Measurements from ENCODE around the gene NOC2L.

Gene NOC2L

GRCh38 chr1:921011-921837 is 37.8 kb downstream of the NOC2L start:
- peak; percentile 54 for TF ChIP-seq CTCF (conservative IDR thresholded peaks at IDR 0.05; ENCODE audit: low read depth, low read length)

GRCh38 chr1:920521-920920 is 38.5 kb downstream of the NOC2L start:
- no peak overlapping the region for H3K4me3 ChIP-seq (ENCODE audit: low read length)
- no peak for TF ChIP-seq CTCF (conservative IDR thresholded peaks at IDR 0.05; ENCODE audit: low read depth, low read length)
- no peak for DNase-seq (ENCODE audit: low read depth)

More at GRCh38 chr1:921011-921837, 37.8 kb downstream of the NOC2L start:
- DNase-seq (ENCODE audit: low read depth), result no peak
- H3K4me3 ChIP-seq (ENCODE audit: low read length), result no peak overlapping the region

- H3K4me3 ChIP-seq (ENCODE audit: low read length), result no peak overlapping the region
- no peak for TF ChIP-seq CTCF (conservative IDR thresholded peaks at IDR 0.05; ENCODE audit: low read depth, low read length)
Observed at GRCh38 chr1:920010-920409, 39.0 kb downstream of the NOC2L start.

GRCh38 chr1:919271-919872 is 39.7 kb downstream of the NOC2L start:
- DNase-seq (ENCODE audit: low read depth), result no peak
- TF ChIP-seq CTCF (conservative IDR thresholded peaks at IDR 0.05; ENCODE audit: low read depth, low read length), result peak; percentile 35
- H3K4me3 ChIP-seq (ENCODE audit: low read length), result no peak overlapping the region

More at GRCh38 chr1:920010-920409, 39.0 kb downstream of the NOC2L start:
- DNase-seq (ENCODE audit: low read depth), result no peak

- TF ChIP-seq CTCF (conservative IDR thresholded peaks at IDR 0.05; ENCODE audit: low read depth, low read length), result no peak
- H3K4me3 ChIP-seq (ENCODE audit: low read length), result no peak overlapping the region
- no peak for DNase-seq (ENCODE audit: low read depth)
Observed at GRCh38 chr1:918843-919242, 40.2 kb downstream of the NOC2L start.

GRCh38 chr1:918353-918752 is 40.7 kb downstream of the NOC2L start:
- TF ChIP-seq CTCF (conservative IDR thresholded peaks at IDR 0.05; ENCODE audit: low read depth, low read length), result no peak
- DNase-seq (ENCODE audit: low read depth), result no peak
- no peak overlapping the region for H3K4me3 ChIP-seq (ENCODE audit: low read length)
